GM12874 (cell line): ENCODE measurements around the gene FRMD7.

Experiments used
- TF ChIP-seq, protein P1 (sequence below): IDR thresholded peaks from 2 replicates; pipeline ENCODE4 v1.5.1; 2011; ENCODE audit warnings: low read depth, mild to moderate bottlenecking, control low read depth, low read length, moderate library complexity; ENCODE audit not compliant: insufficient read depth

FRMD7 gene

DNA sequence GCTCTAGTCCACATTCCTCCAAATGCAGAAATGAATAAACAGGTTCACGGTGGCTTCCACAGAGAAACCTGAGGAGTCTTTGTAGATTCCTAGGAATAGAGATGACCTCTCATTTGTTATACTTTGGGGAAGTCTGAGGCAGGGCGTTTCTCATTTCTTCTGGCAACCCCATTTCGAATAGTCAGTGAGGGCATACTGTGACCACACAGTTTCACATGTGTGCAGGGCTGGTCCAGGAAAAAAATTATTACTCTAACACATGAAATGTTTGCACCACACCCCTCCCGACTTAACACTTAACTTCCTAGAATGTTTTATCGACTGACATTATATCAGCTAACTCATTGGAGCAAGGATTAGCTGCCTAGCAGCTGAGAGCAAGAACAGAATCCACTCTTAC is 12.0 kb downstream of the FRMD7 start:
- TF ChIP-seq, protein P1, sequence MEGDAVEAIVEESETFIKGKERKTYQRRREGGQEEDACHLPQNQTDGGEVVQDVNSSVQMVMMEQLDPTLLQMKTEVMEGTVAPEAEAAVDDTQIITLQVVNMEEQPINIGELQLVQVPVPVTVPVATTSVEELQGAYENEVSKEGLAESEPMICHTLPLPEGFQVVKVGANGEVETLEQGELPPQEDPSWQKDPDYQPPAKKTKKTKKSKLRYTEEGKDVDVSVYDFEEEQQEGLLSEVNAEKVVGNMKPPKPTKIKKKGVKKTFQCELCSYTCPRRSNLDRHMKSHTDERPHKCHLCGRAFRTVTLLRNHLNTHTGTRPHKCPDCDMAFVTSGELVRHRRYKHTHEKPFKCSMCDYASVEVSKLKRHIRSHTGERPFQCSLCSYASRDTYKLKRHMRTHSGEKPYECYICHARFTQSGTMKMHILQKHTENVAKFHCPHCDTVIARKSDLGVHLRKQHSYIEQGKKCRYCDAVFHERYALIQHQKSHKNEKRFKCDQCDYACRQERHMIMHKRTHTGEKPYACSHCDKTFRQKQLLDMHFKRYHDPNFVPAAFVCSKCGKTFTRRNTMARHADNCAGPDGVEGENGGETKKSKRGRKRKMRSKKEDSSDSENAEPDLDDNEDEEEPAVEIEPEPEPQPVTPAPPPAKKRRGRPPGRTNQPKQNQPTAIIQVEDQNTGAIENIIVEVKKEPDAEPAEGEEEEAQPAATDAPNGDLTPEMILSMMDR, result no peak

DNA sequence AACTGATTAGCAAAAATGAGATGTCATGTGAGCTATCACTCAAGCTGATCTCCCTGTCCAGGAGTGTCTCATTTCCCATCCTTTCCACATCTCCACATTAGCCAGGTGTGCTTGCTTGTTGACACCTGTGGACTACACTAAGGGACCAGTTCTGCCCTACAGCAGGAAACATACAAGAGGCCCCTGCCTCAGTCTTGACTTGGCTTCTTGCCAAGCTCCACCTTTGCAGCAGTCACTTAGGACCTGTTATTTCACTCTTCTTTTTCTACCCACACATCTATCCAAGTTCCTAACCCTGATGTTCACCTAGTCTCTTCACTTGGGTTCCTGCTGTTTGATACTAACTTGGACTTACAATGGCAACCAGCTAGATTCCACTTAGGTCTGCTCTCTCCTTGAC is 13.2 kb downstream of the FRMD7 start:
- TF ChIP-seq, protein P1, result no peak

DNA sequence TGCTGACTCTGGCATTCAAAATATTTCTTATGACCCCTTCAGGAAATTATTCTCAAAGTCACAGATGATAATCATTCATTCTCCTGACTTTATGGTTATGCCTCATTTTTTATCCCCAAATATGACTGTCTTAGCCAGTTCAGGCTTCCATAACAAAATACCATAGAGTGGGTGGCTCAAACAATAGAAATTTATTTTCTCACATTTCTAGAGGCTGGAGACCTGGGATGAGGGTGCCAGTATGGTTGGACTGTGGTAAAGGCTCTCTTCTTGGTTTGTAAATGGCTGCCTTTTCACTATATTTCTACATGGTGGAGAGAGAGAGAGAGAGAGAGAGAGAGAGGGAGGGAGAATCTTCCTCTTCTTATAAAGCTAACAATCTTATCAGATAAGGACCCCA is 20.5 kb downstream of the FRMD7 start:
- TF ChIP-seq, protein P1, result no peak

DNA sequence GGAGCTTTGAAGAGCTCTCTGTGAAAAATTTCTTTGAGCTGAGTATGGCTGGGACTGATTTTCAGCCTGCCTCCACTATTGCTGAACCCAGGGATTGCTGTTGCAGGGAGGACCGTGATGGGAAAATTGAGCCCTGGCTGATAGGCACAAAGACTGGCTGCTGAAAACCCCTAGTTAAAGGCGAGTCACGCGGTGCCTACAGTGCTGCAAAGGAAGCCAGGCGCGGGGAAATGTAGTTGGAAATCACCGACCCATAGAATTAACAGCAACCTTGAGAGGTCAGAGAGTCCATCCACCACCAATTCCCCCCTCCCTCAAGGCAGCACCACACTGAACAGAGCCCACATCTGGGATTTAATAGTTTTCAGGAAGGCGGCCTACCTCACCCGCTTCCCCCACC is 26.0 kb downstream of the FRMD7 start:
- TF ChIP-seq, protein P1, result no peak

DNA sequence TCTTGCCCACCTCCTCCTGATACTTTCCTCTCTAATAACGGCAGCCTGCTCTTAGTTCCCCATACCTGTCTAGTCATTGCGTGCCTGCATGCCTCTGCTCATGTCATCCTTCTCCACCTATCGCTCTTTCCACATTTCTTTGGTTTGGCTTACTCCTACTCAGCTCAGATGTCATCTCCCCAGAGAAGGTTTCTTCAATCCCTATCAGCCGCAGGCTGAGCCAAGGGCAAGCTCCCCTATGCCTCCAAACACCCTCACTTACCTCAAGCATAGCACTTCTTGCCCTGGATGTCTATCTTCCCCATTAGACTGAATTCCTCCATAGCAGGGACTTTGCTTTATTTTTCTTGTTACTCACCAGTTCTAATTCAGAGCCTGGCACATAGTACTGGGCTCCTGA is 26.6 kb downstream of the FRMD7 start:
- TF ChIP-seq, protein P1, result no peak

DNA sequence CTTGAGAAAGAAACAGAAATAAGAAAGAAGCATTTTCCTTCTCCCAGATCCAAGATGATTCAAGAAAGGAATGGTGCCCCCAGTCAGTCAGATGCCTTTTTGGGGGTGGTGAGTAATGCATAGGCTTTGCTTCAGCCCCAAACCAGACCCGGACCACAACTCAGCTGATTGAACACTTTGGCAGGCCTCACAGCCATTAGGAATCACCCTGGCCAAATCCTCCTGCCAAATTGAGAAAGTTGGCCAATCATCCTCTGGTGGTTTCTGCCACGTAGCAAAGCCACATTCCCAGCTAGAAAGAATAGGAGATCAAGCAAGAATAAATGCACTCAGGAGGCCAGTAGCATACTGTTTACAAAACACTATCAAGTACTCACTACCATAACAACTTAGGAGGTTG is 33.7 kb downstream of the FRMD7 start:
- TF ChIP-seq, protein P1, result no peak

DNA sequence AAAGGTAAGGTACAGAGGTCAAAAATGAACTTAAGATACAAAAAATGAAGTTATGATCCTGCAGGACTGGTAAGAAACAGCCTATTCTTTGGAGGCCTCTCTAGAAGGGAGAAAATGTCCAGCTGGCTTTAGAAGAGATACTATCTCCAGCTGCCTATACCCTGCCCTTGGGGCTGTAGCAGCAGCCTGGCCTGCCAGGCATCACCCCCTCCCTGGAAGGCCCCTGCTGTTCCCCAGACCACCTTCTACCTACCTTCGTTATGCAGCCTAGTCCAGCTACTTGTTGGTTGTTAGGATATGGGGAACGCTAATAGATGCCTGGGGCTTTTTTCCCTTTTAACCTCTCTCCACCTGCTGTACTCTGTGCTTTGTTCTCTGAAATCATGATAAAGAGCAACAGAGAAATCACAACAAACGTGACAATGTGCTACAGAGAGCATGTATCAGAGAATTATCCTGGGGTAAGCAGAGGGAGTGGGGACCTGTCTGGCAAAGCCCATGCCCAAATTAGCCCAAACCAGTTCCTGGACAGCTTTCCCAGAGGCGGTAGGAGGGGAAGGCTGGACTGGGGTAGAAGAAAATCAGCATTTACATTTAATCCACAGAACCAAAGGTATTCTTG is 34.5 kb downstream of the FRMD7 start:
- TF ChIP-seq, protein P1, result no peak
